ENCODE measurements around the gene FSD2. TPM values are rescaled to one million over a fixed set of nuclear protein-coding genes. Genes with fewer than 3 reads are reported as not detected.

FSD2 gene
- total and polyA plus RNA-seq, 9 of the 15 experiments (the other 6 are each of a cell fraction or from before 2014, with no cell fraction given): 0.01 to 0.06 TPM; not detected in 7

GRCh38 chr15:82749951-82750830, 55.7 kb downstream of the FSD2 start (continued):
- TF ChIP-seq TEAD2 (tag; IDR thresholded peaks at IDR 0.05) (no peak), MLX (CRISPR knock-in tag; conservative IDR thresholded peaks at IDR 0.05) (no peak), NR2F6 (CRISPR knock-in tag; IDR thresholded peaks at IDR 0.05) (peak; percentile 32; the same call in 1 of the 2 replicates), SMAD2 (IDR thresholded peaks at IDR 0.05; ENCODE audit: low read depth, low read length) (no peak), ZNF165 (CRISPR knock-in tag; IDR thresholded peaks at IDR 0.05; ENCODE audit: borderline replicate concordance) (no peak), CREM (IDR thresholded peaks at IDR 0.05; ENCODE audit: low read depth) (peak; percentile 90), CBX3 (IDR thresholded peaks at IDR 0.05; ENCODE audit: borderline replicate concordance in 1 of 2, low read length in 2 of 2) (0 out of 3 replicates have a peak, but pooled peaks of 1 of the 2 experiments have one; percentile 51), PML (IDR thresholded peaks at IDR 0.05; ENCODE audit: low read length) (peak; percentile 86), SIX5 (IDR thresholded peaks at IDR 0.05; ENCODE audit: borderline replicate concordance in 1 of 2, insufficient read depth in 1 of 2, low read depth in 1 of 2, low read length in 2 of 2) (no peak), ZC3H4 (CRISPR knock-in tag; IDR thresholded peaks at IDR 0.05; ENCODE audit: borderline replicate concordance) (no peak), HNRNPK (IDR thresholded peaks at IDR 0.05; ENCODE audit: low read depth, low read length, poor library complexity, severe bottlenecking) (no peak), ZBTB11 (CRISPR knock-in tag; IDR thresholded peaks at IDR 0.05) (no peak)
- TF ChIP-seq, protein P1, sequence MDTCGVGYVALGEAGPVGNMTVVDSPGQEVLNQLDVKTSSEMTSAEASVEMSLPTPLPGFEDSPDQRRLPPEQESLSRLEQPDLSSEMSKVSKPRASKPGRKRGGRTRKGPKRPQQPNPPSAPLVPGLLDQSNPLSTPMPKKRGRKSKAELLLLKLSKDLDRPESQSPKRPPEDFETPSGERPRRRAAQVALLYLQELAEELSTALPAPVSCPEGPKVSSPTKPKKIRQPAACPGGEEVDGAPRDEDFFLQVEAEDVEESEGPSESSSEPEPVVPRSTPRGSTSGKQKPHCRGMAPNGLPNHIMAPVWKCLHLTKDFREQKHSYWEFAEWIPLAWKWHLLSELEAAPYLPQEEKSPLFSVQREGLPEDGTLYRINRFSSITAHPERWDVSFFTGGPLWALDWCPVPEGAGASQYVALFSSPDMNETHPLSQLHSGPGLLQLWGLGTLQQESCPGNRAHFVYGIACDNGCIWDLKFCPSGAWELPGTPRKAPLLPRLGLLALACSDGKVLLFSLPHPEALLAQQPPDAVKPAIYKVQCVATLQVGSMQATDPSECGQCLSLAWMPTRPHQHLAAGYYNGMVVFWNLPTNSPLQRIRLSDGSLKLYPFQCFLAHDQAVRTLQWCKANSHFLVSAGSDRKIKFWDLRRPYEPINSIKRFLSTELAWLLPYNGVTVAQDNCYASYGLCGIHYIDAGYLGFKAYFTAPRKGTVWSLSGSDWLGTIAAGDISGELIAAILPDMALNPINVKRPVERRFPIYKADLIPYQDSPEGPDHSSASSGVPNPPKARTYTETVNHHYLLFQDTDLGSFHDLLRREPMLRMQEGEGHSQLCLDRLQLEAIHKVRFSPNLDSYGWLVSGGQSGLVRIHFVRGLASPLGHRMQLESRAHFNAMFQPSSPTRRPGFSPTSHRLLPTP (IDR thresholded peaks at IDR 0.05; ENCODE audit: borderline replicate concordance, extremely low read depth, insufficient read length): no peak
- TF ChIP-seq, protein P2, sequence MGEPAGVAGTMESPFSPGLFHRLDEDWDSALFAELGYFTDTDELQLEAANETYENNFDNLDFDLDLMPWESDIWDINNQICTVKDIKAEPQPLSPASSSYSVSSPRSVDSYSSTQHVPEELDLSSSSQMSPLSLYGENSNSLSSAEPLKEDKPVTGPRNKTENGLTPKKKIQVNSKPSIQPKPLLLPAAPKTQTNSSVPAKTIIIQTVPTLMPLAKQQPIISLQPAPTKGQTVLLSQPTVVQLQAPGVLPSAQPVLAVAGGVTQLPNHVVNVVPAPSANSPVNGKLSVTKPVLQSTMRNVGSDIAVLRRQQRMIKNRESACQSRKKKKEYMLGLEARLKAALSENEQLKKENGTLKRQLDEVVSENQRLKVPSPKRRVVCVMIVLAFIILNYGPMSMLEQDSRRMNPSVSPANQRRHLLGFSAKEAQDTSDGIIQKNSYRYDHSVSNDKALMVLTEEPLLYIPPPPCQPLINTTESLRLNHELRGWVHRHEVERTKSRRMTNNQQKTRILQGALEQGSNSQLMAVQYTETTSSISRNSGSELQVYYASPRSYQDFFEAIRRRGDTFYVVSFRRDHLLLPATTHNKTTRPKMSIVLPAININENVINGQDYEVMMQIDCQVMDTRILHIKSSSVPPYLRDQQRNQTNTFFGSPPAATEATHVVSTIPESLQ (CRISPR knock-in tag; IDR thresholded peaks at IDR 0.05): no peak
- TF ChIP-seq, protein P3, sequence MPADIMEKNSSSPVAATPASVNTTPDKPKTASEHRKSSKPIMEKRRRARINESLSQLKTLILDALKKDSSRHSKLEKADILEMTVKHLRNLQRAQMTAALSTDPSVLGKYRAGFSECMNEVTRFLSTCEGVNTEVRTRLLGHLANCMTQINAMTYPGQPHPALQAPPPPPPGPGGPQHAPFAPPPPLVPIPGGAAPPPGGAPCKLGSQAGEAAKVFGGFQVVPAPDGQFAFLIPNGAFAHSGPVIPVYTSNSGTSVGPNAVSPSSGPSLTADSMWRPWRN (IDR thresholded peaks at IDR 0.05; ENCODE audit: low read depth): no peak
